Smooth muscle cell (in vitro differentiated cells): ENCODE data around the gene TUBA3E. TPM values are rescaled to one million over a fixed set of nuclear protein-coding genes. Genes with fewer than 3 reads are reported as not detected.
"Not testable (repeated sequence)": the region's sequence is repeated elsewhere in the genome, so short reads cannot be mapped to it uniquely, and the experiment has no call there.

Experiments used
- DNase-seq: peaks from one replicate; lab custom pipeline; 2025; ENCODE audit not compliant: unreplicated experiment; lab: John Stamatoyannopoulos, UW
- H2AFZ ChIP-seq: fragments of 200-600 bp; sonication (generic); 2 replicates; pipeline ENCODE4 v1.6.0; 2016; ENCODE audit warnings: antibody characterized with exemption, low read depth, mild to moderate bottlenecking
- H3F3A ChIP-seq: fragments of 200-600 bp; sonication (generic); 2 replicates; pipeline ENCODE4 v1.6.0; 2017; ENCODE audit warnings: antibody characterized with exemption, low read depth
- H3K27ac ChIP-seq: fragments of 200-600 bp; sonication (generic); 2 replicates; pipeline ENCODE4 v1.5.1; 2016; ENCODE audit warnings: low read depth, mild to moderate bottlenecking
- H3K27me3 ChIP-seq: fragments of 200-600 bp; sonication (generic); 2 replicates; pipeline ENCODE4 v1.6.1; 2016; ENCODE audit warnings: low read depth, mild to moderate bottlenecking
- H3K36me3 ChIP-seq: fragments of 200-600 bp; sonication (generic); 2 replicates; pipeline ENCODE4 v1.5.1; 2016; ENCODE audit warnings: low read depth
- H3K4me1 ChIP-seq: fragments of 200-600 bp; sonication (generic); 2 replicates; pipeline ENCODE4 v1.5.1; 2016; ENCODE audit warnings: low read depth
- H3K4me2 ChIP-seq: fragments of 200-600 bp; sonication (generic); 2 replicates; pipeline ENCODE4 v1.6.0; 2016; ENCODE audit warnings: mild to moderate bottlenecking
- H3K4me3 ChIP-seq: fragments of 200-600 bp; sonication (generic); 2 replicates; pipeline ENCODE4 v1.5.1; 2016; ENCODE audit warnings: mild to moderate bottlenecking
- H3K79me2 ChIP-seq: fragments of 200-600 bp; sonication (generic); 2 replicates; pipeline ENCODE4 v1.6.0; 2016; ENCODE audit warnings: low read depth, mild to moderate bottlenecking
- H3K9ac ChIP-seq: fragments of 200-600 bp; sonication (generic); 2 replicates; pipeline ENCODE4 v1.6.0; 2016; ENCODE audit warnings: low read depth
- H3K9me3 ChIP-seq: fragments of 200-600 bp; sonication (generic); replicated peaks from 2 replicates; pipeline ENCODE4 v1.5.1; 2016; ENCODE audit warnings: low read depth
- H4K20me1 ChIP-seq: fragments of 200-600 bp; sonication (generic); 2 replicates; pipeline ENCODE4 v1.6.0; 2016; ENCODE audit warnings: low read depth
- WGBS: methylation state at CpG from one replicate; pipeline ENCODE4 v1.1.7; 2016; ENCODE audit warnings: low lambda C conversion rate; 5-methylcytosine and 5-hydroxymethylcytosine counted together
- polyA plus RNA-seq: library from polyadenylated mRNA; unstranded; fragments of >200 nt; fragmentation: Nextera tagmentation; extraction: Ambion mirVana; gene quantifications from 2 replicates; pipeline ENCODE4 v1.2.1, GENCODE V29; 2016
- total RNA-seq: library from RNA; depleted of rRNA; stranded (reverse); fragments of >200 nt; gene quantifications from 2 replicates; pipeline ENCODE4 v1.2.3, GENCODE V29; 2014
- TF ChIP-seq, protein P1 (sequence below): fragments of 200-600 bp; sonication (generic); IDR thresholded peaks from 2 replicates; pipeline ENCODE4 v1.5.1; 2017; ENCODE audit warnings: borderline replicate concordance, mild to moderate bottlenecking, antibody characterized with exemption; ENCODE audit not compliant: insufficient read depth, poor library complexity, severe bottlenecking

The TUBA3E gene
- total and polyA plus RNA-seq, 2 experiments from 2014 or later, result not detected

DNA sequence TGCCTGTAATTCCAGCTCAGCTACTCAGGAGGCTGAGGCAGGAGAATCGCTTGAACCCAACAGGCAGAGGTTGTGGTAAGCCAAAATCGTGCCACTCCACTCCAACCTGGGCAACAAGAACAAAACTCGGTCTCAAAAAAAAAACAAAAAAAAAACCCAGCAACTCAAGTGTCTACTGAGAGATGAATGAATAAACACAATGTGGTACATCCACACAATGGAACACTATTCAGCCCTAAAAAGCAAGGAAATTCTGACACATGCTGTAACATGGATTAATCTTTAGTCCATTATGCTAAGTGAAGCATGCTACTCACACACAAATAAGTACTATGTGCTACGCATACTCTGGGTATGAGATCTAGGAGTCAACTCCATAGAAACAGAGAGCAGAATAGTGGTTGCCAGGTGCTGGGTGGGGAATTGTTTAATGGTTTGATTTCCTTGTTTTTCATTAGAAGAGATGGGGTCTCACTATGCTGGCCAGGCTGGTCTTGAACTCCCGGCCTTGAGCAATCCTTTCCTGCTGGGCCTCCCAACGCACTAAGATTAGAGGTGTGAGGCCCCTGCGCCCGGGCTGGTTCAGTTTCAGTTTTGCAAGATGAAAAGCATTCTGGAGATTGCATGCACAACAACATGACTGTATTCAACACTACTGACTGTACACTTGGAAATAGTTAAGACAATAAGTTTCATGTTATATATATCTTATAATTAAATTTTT lies 32.8 kb downstream of the TUBA3E start:
- Histone ChIP-seq H3K9me3 (no peaks in the 10 kb centered on the region), H3K36me3 (peaks cover 4% of the 10 kb centered on the region), H2AFZ (no peak overlapping the region), H3K9ac (no peak overlapping the region), H3F3A (no peaks in the 10 kb centered on the region), H3K4me3 (no peak overlapping the region), H4K20me1 (no peaks in the 10 kb centered on the region), H3K27me3 (no peaks in the 10 kb centered on the region), H3K27ac (no peak overlapping the region), H3K79me2 (no peaks in the 10 kb centered on the region), H3K4me2 (no peak overlapping the region), H3K4me1 (no peaks in the 10 kb centered on the region)
- WGBS, result 98% methylated on average over 8 of the region's 8 CpGs
- TF ChIP-seq, protein P1, sequence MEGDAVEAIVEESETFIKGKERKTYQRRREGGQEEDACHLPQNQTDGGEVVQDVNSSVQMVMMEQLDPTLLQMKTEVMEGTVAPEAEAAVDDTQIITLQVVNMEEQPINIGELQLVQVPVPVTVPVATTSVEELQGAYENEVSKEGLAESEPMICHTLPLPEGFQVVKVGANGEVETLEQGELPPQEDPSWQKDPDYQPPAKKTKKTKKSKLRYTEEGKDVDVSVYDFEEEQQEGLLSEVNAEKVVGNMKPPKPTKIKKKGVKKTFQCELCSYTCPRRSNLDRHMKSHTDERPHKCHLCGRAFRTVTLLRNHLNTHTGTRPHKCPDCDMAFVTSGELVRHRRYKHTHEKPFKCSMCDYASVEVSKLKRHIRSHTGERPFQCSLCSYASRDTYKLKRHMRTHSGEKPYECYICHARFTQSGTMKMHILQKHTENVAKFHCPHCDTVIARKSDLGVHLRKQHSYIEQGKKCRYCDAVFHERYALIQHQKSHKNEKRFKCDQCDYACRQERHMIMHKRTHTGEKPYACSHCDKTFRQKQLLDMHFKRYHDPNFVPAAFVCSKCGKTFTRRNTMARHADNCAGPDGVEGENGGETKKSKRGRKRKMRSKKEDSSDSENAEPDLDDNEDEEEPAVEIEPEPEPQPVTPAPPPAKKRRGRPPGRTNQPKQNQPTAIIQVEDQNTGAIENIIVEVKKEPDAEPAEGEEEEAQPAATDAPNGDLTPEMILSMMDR, result no peak
- no peak for DNase-seq

DNA sequence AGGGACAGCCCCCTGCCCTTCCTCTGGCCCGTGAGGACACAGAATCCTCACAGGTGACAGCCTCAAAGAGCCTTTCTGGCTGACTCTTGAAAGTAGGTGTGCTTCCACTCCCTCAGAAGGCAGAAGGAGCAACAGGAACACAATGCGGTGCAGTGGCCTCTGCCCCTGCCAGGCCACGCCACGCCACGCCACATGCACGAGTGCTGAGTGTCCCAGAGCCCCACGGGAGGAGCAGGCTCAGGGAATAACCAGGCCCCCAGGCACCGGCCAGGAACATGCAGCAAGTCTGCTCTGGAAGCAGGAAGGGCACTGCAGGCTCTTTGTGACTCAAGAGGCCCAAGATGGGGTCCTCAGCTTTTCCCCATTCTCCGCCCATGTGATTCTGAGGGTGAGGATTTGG lies 35.3 kb downstream of the TUBA3E start:
- Histone ChIP-seq H2AFZ (no peak overlapping the region), H3K4me1 (no peaks in the 10 kb centered on the region), H3K27ac (no peak overlapping the region), H3K4me2 (no peak overlapping the region), H3K4me3 (no peak overlapping the region), H3K9me3 (no peaks in the 10 kb centered on the region), H3F3A (no peaks in the 10 kb centered on the region), H3K9ac (no peak overlapping the region), H3K27me3 (no peaks in the 10 kb centered on the region), H4K20me1 (no peaks in the 10 kb centered on the region), H3K36me3 (peaks cover 4% of the 10 kb centered on the region), H3K79me2 (no peaks in the 10 kb centered on the region)
- 96% methylated on average over 9 of the region's 9 CpGs for WGBS
- no peak for DNase-seq
- TF ChIP-seq, protein P1, result no peak

DNA sequence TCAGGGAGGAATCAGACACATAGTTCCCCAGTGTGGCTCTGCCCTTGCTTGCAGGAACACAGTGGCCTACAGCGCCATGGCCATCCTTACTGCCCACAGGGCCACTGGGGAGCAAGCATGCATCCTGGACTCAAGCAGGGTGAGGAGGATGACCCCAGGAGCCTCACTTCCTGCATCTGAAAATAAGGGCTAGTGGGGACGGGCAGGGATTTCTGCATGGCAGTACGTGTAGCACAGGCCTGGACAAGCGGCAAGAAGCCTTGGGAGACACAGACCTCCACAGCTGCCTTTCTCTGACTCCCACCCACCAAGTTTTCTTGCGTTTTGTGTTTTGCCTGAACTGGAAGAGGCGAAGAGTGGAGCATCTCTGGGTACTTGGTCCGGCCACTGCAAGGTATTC lies 35.8 kb downstream of the TUBA3E start:
- not testable (repeated sequence) for H3K4me3 ChIP-seq

DNA sequence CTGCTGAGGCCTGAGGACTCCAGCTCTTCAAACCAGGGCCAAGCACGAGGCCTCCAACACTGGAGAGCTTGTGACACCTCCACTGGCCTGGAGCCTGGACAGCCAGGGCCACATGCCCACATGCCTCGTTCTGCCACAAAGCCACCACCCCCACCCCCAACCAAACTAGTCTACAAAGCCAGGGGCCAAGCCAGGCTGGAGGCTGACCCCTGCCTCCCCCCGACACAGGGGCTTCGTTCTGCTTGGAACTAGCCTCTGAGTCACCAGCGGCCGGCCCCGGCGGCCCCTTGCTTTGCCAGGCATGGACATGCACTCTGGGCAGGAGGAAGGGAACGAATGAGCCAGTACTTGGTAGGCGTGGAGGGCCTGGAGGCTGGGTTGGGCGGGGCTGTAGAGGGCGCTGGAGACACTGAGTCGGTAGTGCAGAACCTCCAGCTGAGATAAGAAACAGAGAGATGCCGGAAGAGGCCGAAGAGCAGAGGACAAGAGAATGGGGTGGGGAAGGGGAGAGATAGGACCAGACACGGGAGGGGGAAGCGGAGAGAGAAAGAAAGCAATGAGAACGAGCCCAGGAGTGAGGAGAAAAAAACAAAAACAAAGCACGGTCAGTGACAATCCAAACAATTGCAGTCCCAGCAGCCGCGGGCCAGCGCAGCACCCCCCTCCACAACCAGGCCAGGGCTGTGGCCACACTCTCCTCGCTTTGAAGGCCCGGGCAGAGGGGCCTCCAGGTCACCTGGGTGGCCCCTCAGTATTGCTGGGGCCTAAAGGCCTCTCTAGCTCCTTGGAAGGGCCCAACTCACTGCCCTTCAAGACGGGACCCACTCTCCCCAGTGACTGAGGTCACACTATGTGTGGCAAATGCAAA lies 37.2 kb downstream of the TUBA3E start:
- not testable (repeated sequence) for H3K79me2 ChIP-seq, H3K36me3 ChIP-seq, H3K9me3 ChIP-seq, H3F3A ChIP-seq, H2AFZ ChIP-seq, H3K4me2 ChIP-seq, H4K20me1 ChIP-seq, H3K4me1 ChIP-seq, H3K4me3 ChIP-seq, H3K9ac ChIP-seq, H3K27me3 ChIP-seq
- WGBS, result 41% methylated on average over 21 of the region's 25 CpGs
- peak overlapping the region; percentile 50 for H3K27ac ChIP-seq
- DNase-seq, result peak; percentile 24
- TF ChIP-seq, protein P1, result peak; percentile 9

More for the DNA sequence above, 35.8 kb downstream of the TUBA3E start:
- H2AFZ ChIP-seq, H3K9me3 ChIP-seq, H3K27ac ChIP-seq, H4K20me1 ChIP-seq, H3K4me1 ChIP-seq, H3K27me3 ChIP-seq, H3K79me2 ChIP-seq, DNase-seq, H3K9ac ChIP-seq, H3K36me3 ChIP-seq, H3F3A ChIP-seq, H3K4me2 ChIP-seq: not testable (repeated sequence)
- WGBS, result 94% methylated on average over 7 of the region's 7 CpGs
